IPS DF 19.7 (cell line): Measurements from ENCODE around the gene PRSS57.
"Not testable (repeated sequence)": the region's sequence is repeated elsewhere in the genome, so short reads cannot be mapped to it uniquely, and the experiment has no call there.

ENCODE experiments used
- DNase-seq: peaks from one replicate; pipeline ENCODE4 v3.0.0-alpha.2; 2013; ENCODE audit warnings: low read depth, low spot score

Gene PRSS57

GRCh38 chr19:723247-723646, 28.0 kb upstream of the PRSS57 start:
- no peak for DNase-seq

DNA sequence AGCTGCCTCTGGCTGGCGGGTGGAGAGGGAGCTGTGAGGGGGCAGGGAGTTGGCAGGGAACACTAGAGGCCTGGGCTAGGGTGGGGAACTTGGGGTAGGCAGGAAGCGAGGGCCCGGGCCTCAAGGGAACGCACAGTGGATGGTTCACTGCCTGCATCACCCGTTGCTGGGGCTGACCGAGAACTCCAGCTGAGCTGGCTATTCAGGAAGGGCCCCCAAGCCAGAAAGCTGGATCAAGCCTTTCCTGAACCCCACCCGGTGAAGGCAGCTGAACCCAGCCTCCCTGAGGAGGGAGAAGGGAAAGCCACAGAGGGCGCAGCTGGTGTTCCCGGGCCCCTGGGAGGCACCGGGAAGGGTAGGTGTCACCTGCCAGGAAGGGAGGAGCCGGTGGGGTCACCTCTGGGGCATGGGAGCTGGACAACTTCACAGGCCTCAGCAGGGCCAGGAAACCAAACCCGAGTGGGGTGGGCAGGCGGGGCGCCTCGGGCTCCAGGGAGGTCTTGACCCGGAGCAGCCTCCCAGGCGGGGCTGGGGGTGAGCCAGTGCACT, 27.4 kb upstream of the PRSS57 start:
- no peak for DNase-seq

DNA sequence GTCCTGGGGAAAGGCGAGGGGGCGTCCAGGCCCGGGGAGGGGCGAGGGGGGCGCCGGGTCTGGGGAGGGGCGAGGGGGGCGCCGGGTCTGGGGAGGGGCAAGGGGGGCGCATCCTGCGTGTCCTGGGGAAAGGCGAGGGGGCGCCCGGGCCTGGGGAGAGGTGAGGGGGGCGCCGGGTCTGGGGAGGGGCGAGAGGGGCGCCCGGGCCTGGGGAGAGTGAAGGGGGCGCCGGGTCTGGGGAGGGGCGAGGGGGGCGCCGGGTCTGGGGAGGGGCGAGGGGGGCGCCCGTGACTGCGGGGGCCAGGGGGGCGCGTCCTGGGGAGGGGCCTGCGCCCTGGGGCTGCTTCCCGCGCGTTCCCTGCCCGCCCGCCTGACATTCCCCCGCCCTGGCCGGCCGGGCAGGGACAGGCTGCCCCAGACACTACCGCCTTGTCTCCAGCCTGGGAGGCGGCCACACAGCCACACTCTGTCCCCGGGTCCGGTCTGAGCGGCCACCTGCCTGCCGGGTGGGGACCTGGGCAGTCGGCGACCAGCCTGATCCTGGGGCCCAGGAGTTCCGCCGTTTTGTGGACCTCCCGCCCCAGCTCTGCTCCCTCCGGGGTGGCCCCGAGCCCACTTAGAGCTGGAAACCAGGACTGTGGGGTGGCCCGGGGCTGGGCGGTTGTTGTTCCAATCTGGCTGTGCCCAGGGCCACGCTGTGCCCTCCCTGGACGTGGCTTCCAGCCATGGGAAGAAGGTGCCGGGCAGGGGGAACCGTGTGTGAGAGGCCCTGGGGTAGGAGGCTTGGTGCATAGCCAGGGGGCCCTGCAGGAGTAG, 25.3 kb upstream of the PRSS57 start:
- DNase-seq: no peak

DNA sequence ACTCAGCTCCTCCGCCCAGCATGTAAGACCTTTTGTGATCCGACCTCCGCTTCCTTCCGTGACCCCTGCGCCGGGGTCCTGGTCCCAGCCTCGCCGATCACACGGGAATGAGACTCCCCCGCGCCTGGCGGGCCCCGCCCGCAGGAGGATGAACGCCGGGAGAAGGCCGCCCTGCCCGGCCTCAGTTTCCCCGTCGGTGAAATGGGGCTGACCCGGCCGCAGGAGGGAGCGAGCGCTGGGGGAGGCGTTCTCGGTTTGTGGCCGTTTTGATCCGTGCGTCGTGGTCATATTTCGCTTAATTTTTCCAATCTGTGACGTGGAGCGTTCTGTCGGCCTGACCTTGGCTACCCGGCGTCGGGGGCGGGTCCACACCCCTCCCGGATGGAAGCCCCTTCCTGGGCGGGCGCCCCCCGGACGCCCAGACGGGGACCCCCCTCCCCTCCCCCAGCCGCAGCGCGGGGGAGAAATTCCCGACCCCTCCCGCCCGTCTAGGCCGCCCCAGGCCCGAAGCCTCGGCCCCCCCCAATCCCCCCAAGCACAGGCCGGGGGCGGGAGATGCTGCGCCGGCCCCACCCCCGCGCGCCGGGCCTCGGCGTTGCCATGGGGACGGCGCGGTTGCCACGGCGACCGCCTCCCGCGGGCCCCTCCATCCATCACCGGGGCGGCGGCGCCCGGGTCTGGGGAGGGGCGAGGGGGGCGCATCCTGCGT, 24.5 kb upstream of the PRSS57 start:
- DNase-seq: no peak

DNA sequence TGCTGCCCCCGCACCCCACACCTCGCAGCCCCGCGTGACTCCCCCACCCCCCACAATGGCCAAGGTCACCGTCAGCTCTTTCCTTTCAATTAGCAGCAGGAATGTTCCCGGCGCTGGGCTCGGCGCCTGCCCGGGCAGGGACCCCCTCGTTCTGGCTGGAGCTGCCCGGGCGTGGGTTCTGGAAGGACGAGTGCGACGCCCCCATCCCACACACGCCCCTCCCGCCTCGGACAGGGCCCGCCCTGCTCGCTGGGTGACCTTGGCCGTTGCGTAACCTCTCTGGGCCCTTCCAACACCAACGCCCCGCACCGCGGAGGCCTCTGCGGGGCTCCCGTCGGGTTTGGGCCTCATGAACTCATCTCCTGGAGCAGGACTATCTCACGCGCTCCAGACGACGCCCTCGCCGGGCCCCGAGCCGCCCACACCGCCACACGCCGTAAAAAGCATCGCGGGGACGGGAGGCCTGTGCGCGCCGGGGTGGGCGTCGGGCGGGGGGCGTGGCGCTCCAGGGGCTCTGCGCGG, 23.8 kb upstream of the PRSS57 start:
- no peak for DNase-seq

DNA sequence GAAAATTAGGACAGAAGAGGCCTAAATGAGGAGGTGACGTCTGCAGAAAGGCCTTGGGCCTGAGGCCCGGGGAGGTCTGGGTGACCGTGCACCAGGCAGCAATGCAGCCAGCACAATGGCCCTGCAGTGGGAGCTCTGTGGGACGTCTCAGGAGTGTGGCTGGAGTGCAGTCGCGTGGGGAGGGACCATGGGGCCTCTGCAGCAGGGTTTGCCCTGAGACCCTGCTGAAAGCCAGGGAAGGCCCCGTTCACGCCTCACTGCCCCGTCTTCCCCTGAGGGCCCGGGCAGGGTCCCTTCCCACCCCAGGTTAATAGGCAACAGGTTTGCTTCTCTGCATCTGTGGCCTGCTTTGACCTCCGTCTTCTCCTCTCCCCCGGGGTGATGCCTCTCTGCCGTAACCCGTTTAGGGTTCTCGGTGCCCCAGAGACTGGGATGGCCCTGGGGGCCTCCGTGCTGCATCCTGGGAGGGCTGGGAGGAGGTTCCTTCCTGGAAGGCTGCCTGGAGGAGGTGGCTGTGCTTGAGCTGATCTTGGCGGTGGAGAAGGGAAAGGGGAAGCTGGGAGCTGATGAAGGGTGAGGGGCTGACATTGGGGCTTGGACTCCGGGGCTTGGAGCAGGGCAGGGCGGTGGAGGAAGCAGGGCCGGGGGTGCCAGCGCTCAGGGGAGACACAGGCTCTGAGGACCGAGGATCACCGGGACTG, 23.1 kb upstream of the PRSS57 start:
- DNase-seq: no peak

DNA sequence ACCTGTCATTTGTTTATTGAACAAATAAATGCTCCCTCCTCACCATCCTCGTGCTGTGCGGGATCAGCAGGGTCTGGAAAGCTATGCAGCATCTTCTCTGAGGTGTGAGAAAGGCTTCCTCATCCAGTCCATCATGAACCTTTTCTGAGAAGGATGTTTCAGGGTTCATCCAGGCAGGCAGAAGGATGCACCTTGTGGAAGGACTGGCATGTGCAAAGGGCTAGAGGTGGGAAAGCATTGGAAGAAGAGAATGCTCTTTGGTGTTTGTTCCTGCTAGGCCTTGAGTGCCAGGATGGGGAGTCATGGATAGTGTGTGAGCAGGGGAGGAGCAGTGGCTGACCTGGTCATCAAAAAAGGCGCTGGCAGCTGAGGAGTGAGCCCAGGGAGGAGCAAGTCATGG, 20.1 kb upstream of the PRSS57 start:
- no peak for DNase-seq

DNA sequence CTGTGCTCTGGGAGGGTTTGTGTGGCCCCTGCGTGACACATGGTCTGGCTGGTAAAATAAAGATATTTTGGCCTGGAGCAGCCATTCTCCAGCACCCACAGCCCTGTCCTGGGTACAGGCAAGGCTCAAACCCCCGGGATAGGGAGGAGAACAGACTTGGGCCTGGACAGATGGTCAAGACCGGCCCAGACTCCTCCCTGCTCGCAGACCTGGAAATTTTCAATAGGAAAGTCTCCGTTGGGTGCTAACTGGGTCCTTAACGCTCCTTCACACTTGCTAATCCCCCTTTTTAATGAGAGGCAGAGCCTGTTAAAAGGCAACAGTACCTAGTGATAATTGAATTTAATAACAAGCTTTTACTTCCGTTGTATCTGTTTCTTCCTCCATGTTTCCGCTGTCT, 16.0 kb upstream of the PRSS57 start:
- DNase-seq: no peak

- DNase-seq: no peak
Observed at GRCh38 chr19:710767-711166, 15.5 kb upstream of the PRSS57 start.

DNA sequence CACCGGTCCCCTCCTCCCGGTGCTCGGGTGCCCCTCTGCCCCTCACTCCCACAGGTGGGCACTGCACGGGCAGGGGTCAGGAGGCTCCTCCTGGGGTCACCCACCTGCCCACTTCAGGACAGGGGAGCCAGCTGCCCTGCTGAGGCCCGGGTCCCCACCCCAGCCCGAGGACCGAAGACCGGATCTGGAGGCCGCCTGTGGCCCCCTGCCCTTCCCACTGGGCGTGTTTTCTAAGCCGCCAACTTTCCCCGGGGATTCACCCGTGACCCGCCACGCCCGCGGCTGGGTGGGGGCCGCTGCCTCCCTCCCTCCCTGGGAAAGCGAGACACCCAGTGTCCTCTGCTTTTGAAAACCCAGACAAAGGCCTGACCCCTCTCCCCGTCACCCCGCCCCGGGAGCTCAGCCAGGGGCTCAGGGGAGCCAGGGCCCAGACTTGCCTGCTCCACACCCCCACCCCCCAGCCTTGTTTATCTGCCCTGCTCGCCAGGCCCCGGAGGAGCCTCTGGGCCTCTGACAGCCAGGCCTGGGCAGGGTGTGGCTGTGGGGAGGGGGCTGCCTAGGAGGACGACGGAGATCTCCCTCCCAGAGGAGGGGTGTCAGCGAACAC, 14.8 kb upstream of the PRSS57 start:
- DNase-seq: no peak

- DNase-seq: no peak
Observed at GRCh38 chr19:709196-709964, 14.1 kb upstream of the PRSS57 start.

DNA sequence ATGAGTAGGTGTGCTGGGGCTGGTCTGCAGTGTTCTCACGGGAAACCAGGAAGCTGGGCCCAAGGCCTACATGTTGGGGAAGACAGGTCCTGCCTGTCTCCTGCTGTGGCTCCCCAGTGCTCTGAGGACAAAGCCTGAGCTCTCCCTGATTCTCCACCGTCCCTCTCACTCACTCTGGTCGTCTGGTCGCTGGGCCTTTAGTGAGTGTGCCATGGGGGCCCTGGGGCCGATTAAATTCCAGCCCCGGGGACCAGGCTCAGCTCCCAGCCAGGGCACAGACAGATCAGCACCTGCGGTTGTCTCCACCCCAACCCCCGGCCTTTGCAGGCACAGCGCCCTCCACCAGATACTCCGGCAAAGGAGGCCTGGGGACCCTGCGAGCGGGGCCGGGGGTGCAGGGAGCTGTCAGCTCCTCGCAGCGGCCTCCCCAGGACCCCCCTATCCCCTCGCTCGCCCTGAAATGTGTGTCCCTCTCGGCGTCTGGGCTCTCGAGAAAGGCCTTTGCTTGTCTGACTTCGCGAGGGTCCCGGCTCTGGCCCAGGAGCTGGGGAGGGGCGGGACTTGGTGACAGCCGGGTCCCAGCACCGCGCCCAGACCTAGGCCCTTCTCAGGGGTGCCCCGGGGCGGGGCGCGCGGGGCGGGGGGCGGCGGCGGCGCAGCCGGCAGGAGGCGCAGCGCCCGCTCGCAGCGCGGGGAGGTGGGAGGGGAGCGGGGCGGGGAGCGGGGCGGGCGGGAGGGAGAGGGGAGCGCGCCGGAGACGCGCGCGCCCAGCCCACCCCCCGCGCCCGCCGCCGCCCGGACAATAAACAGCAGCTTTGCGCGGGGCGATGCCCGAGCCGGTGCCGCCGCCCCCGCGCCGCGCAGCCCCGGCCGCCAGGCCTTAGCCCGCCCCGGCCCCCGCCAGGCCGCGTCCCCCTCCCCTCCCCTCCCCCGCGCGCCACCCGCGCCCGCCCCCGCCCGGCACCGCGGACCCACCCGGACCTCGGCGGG, 13.2 kb upstream of the PRSS57 start, which contains the start of gene PALM:
PALM (plus strand) TSS at position 782 of the 990 bp plus-strand sequence. CDS start 212 bp downstream, outside the sequence.
- no peak for DNase-seq

GRCh38 chr19:704447-704741, 9.1 kb upstream of the PRSS57 start:
- DNase-seq: no peak

GRCh38 chr19:703651-704446, 8.6 kb upstream of the PRSS57 start:
- DNase-seq: no peak

DNA sequence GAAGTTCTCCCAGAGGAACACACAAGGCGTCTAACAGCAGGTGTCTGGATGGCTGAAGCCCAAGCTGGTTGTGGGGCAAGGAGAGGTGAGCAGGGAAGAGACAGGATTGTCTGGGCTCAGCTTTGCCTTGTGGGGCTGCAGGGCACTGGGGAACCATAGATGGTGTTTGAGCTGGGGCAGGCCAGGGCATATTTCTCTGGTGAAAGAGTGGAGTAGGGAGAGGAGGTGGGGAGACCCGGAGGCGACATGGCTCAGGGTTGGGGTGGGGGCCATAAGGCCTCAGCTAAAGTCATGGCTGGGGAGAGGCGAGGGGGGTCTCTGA, 8.0 kb upstream of the PRSS57 start:
- DNase-seq: no peak

GRCh38 chr19:702847-703246, 7.6 kb upstream of the PRSS57 start:
- not testable (repeated sequence) for DNase-seq

DNA sequence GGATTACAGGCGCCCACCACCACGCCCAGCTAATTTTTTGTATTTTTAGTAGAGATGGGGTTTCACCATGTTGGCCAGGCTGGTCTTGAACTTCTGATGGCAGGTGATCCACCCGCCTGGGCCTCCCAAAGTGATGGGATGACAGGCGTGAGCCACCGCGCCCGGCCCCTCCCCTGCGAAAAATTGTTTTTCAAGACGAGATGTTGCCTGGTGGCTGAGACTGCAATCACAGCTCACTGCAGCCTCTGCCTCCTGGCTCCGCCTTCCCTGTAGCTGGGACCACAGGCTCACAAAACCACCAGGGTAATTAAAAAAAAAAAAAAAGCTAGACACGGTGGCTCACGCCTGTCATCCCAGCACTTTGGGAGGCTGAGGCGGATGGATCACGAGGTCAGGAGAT, 4.6 kb upstream of the PRSS57 start:
- not testable (repeated sequence) for DNase-seq

DNA sequence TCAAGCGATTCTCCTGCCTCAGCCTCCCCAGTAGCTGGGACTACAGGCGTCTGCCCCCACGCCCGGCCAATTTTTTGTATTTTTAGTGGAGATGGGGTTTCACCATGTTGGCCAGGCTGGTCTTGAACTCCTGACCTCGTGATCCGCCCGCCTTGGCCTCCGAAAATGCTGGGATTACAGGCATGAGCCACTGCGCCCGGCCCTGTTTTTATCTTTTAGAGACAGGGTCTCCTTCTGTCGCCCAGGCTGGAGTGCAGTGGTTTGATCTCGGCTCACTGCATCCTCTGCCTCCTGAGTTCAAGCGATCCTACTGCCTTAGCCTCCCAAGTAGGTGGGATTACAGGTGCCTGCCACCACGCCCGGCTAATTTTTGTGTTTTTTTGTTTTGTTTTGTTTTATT, 3.3 kb upstream of the PRSS57 start:
- not testable (repeated sequence) for DNase-seq
